Activated CD4-positive, CD25-positive, alpha-beta regulatory T cell treated with anti-CD3 and anti-CD28 coated beads, Interleukin-2, amount 50 U/mL, for 24 hours (primary cell): ENCODE measurements around the gene C1orf198.

Source experiments
- ATAC-seq, 2 donors: fragments of 150-1000 bp; cut with Tn5 transposase; one replicate each; pipeline ENCODE4 v1.10.0; 2021; ENCODE audit warnings: mild to moderate bottlenecking in 1 of 2, moderate library complexity in 1 of 2

The C1orf198 gene

DNA sequence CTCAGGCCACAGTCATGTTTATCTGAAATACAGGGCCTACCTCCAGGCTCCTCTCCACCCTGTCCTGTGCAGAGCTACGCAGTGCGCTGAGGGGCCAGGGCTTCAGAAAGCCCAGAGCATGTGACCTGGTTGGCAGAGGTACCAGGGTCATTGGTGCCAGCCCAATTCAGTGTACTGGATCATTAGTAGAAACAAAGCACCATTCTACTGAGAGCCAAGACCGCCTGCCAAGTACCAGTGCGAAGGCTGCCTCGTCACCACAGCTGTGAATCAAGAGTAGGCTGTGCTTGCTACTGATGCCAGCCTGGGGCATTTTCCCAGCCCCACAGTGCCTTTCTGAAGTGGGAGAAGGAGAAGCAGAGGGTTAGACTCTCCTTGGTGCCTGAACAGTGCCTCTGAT lies 61.3 kb downstream of the C1orf198 start:
- ATAC-seq: no peak

DNA sequence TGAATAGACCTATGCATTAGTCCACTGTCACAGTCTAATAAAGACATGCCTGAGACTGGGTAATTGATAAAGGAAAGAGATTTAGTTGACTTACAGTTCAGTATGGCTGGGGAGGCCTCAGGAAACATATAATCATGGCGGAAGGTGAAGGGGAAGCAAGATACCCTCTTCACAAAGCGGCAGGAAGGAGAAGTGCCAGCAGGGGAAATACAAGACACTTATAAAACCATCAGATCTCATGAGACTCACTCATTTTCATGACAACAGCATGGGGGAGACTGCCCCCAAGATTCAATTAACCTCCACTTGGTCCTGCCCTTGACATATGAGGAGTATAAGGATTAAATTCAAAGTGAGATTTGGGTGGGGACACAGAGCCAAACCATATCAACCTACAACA lies 61.8 kb downstream of the C1orf198 start:
- ATAC-seq: no peak

DNA sequence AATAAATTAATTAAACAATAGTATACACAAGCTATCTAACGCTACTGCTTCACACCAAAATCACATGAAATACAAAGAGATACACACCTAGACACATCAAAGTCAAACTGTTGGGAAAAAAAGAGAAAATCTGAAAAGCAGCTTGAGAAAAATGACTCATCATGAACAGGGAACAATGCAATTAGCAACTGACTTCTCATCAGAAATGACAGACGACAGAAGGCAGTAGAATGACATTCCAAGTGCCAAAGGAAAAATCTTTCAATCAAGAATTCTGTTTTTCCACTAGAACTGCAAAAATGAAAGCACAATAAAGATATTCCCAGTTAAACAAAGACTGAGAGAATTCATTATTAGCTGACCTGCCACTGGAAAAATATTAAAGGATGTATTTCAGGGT lies 63.9 kb downstream of the C1orf198 start:
- ATAC-seq: no peak

DNA sequence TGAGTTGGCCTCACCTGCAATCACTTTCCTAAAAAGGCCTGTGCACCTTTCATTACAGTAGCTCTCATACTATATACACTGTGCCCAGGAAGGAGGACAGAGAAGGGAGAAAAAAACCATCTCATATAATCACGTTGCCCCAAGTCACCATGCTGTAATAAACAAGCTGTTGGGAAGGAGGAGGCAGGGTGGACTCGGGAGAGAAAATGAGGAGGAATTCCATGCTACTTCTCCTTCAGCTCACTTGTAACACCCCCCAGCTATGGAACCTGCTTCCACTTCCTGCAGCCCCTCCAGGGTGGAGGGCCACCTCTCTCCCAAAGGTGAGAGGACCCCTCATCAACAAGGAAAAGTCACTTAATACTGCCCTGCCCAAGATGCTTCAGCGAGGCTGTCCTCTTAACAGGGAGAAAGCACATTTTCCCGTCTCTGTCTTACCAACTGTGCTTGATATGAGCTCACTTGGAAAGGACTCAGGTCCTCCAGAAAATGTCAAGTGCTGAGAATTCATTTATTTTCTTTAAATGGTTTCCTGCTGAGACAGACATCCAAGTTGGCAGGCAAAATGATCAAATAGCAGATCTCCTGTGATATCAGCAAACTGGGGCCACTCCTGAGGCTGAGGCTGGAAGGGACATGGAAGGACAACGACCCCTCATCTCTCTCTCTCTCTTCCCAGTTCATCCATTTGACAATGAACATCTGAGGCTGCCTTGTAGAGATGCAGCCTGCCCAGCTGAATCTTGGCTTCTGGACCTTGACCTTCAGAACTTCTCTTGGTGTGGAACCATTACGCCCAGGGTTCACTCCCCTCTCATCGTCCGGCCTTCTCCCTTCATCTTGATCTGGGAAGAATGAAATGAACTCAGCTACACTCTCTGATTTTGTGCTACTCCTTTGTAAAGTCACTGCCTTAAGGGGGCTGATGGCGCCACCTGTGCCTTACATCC lies 67.2 kb downstream of the C1orf198 start:
- ATAC-seq: no peak

DNA sequence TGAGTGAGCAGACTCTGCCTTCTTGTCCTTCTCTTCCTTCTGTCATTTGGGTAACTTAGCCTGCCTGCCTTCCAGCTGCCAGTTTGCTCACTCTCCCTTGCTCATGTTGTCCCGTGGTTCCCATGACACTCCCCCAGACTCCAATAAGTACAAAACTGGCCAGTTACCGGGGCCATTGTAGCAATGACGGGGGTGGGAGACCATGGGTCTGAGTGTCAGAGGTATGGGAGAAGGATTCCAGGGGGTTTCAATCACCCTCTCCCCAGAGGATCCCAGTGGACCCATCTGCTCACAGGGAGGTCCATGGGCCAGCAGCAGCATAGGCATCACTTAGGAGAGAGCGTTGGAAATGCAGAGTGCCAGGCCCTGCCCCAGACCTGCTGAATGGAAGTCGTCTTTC lies 69.8 kb downstream of the C1orf198 start:
- no peak for ATAC-seq

DNA sequence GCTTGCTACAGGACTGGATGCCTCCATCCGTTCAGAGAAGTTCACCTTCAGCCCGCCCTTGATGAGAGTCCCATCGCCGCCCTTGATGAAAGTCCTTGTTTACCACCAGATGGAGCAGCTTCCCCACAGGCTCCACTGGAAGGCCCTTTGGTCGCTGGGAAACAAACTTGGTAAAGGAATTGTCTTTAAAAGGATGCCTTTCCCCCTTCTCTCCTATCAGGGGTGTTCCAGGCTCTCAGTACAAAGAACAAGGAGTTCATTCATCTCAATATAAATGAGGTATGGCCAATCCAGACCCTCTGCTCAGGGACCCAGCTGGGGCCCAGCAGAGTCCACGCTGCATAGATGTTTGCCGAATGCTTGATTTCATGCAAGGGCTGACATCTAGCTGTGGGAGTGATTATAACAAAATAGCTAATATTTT lies 70.4 kb downstream of the C1orf198 start:
- no peak for ATAC-seq

DNA sequence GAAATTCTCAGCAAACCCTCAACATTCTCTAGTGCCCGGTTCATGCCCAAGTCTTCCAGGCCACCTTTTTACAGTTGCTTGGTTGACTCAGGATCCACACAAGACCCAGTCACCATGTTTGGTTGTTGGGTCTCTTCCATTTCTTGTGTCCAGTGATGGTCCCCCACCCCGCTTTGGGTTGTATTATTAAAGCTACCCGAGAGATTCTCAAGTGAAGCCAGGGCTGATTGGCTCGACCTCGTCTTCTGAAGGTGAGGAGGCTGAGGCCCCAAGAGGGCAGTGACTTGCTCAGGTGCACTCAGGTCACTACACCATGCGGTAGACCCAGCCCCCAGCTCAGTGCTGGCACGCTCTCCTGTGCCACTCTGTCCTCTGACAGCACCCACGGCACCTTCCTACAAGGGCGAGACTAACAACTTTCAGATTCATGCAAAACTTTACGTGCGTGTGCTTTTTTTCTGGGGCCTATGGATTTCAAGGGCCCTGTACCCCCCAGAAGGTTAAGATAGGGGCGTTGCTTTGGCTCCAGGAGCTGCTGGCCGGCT lies 70.9 kb downstream of the C1orf198 start:
- ATAC-seq: no peak

DNA sequence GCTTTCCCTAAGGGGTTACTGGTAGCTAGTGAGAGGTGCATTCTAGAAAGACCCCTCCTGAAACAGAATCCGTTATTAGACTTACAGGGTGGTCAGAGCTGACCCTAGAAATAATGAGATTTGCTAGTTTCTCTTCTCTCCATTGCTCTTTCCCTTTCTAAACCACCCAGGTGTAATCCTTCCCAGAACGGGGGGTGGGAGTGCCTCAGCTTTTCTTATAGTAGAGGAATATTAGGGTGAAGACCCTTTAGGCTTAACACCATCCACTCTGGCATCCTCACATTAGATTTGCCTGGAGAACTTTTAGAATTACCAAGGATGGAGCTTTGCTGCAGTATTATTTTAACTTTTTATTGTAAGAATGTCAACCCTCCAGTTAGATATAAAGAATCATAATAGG lies 71.7 kb downstream of the C1orf198 start:
- ATAC-seq: no peak

DNA sequence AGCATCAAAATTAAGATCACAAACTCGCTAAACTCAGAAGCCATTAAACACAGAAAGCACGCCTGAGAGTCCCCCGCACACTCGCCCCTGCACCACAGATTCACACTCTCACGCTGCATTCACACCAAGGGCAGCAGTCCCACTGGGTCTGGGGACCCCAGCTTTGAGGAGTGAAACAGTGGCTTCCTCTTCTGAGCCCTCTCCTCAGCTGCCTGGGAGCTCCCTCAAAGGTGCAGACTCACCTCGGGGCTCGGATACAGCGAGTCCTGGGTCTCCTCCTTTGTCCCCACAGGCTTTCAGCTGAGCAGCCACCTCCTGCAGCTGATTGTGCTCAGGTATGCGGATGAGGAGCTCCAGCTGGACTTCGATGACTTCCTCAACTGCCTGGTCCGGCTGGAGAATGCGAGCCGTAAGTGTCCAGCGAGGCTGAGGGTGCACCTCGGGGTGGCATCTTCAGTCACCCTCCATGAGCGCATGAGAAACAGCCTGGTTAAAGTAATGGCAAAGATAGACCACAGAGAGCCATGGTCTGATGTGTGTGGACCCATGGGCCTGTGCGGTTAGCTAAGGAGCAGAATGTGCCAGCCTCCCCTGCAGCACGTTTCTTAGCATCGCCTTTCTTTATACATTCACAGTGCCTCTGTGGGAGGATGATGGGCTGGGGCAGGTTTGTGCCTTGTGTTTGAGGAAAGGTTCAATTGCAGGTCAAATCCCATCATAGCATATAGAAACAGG lies 73.3 kb downstream of the C1orf198 start:
- ATAC-seq: no peak

DNA sequence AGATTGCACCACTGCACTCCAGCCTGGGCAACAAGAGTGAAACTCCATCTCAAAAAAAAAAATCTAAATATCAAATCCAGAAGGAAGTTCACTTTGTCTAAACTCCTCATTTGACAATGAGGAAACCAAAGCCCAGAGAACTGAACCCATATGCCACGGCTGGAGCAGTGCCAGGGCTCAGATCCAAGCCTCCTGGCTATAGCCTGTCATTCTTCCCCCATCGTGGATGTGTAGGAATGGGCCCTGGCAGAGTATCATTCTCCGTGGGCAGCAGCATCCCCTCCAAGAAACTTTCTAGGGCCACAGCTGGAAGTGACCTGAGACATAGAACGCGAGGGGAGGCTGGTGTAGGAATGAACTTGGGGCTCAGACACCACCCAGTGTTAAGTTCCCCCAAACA lies 73.9 kb downstream of the C1orf198 start:
- no peak for ATAC-seq

DNA sequence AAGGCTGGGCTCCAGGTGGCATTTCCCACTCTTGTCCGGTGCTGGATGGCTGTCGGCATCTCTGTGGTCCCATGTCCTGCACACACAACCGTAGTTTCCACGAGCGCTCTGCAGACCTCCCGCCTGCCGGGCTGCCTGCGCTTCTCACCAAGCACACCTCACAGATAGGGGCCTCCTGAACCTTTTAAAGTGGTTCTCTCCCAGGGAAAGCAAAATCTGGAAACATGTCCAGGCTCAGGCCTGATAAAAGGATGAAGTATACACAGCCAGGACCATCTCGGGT lies 74.9 kb downstream of the C1orf198 start:
- ATAC-seq: no peak

DNA sequence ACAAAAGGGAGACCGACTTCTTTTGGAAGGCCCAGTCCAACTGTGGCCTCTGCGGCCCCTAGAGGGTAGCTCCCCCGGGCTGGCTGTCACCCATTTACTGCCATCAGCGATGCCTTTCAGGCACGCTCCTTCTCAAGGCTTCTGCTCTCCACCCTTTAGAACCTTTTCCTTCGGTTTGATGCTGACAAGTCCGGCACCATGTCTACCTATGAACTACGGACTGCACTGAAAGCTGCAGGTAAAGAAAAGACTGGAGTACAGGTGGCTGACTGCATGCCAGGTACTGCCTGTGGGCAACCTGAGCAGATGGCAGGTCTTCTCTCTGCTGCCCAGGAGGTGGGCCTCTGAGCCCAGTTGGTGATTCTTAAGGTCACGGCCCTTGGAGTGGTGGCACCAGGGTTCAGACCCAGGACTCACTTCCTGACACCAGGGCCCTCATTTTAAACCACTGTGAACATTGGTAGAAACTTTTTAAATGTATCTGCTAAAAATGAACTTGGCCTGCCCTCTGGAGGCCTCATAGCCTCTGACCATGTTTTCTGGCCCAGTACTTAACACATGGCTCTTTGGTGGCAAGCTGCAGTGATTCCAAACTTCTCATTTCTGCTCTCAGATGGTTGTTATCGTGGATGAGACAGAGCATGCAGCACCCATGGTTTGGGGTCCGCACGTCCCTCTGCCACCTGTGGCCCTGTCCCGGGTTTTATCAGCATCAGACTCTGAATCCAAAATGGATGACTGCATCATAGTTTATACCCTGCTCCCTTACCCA lies 75.4 kb downstream of the C1orf198 start:
- ATAC-seq: no peak

DNA sequence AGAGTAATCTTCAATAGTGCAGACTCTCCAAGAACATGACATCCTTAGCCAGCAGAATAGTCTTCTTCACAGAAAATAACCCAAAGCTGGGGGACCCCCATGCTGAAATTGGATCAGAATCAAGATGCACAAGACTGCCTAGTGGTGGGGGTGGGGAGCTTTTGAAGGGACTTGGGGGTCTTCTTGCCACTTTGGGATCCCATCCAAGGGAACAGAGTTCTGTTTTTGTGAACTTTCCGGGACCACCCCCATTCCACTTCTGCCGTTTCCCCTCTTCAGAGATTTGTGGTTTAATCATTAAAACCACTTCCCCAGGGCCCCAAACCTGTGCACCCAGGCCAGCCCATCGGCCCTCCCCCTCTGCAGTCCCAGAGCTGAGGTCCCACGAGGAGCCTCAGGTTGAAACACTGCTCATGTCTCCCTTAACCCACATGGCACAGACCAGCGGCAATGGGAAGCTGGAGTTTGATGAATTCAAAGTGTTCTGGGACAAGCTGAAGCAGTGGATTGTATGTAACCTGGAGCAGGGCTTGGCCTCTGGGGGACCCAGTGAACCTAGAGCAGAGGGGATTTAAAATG lies 76.2 kb downstream of the C1orf198 start:
- no peak for ATAC-seq

DNA sequence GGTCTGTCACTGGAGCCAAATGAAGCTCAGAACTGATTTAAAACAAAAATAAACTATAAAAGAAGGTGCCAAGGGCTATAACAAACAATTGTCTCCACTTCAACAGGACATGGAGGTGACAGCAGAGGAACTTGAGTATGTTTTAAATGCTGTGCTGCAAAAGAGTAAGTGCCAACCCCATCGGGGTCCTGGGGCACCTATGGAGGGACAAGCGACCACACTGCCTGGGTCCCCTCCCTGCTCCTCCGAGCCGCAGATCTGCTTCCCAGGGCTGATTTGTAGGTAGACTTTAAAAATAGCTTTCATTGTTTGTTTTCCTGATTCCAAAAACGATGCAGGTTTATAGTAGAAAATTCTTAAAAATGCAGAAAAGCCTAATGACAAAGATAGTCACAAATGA lies 78.3 kb downstream of the C1orf198 start:
- no peak for ATAC-seq

DNA sequence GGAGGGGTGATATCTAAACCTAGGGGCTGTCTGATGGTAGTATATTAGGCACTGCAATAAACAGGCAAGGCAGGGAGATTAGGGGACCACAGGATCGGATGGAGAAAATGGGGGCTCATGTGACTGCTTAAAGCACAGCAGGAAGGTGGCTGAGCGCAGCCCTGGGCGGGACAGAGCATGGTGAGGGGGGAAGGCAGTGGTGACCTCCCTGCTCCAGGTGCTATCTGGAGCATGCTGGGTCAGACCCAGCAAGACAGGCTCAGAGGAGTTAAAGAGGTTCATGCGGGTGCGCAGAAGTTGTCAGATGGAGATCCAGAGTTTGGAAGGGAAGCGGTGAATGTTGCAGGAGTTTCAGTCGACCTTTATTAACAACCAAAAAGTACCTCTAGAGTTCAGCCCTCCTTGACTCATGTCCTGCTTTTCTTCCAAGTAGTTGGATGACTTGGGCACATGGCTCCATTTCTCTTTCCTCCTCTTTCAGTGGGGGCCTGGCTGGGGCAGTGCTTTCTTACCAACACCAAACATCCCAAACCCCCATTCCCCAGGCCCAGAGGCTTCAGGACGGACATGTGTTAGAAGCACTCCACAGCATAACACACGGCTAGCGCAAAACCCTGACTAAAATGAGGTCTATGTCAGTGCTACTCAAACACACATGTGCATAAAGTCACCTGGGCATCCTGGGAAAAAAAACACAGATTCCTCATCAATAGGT lies 79.6 kb downstream of the C1orf198 start:
- no peak for ATAC-seq

DNA sequence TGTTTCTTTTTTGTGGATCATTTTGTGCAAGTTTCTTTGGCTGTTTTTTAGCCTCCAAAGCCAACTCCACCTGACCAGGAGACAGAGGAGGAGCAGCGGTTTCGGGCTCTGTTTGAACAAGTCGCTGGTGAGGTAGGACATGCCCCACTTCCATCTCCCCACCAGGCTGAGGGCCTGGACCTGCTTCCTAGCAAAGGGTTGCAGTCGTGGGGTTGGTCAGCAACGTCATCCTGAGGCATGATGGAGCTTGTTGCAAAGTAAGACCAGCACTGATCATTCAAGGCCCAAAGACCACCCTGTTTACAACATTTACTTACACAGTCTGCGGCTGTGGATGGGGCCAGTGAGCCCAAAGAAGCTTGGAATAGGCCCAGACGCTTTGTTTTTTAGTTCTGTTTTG lies 80.8 kb downstream of the C1orf198 start:
- no peak for ATAC-seq
